Measurements from ENCODE around the gene SIAE.

Gene SIAE, protein sequence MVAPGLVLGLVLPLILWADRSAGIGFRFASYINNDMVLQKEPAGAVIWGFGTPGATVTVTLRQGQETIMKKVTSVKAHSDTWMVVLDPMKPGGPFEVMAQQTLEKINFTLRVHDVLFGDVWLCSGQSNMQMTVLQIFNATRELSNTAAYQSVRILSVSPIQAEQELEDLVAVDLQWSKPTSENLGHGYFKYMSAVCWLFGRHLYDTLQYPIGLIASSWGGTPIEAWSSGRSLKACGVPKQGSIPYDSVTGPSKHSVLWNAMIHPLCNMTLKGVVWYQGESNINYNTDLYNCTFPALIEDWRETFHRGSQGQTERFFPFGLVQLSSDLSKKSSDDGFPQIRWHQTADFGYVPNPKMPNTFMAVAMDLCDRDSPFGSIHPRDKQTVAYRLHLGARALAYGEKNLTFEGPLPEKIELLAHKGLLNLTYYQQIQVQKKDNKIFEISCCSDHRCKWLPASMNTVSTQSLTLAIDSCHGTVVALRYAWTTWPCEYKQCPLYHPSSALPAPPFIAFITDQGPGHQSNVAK

GRCh38 chr11:124673333-124674167 lies at the start of gene SIAE, which contains the start of gene SPA17:
Gene SIAE (minus strand): TSS chr11:124673739. CDS start chr11:124673708, 31 bp downstream.
Gene SPA17 (plus strand): TSS chr11:124673904. CDS start chr11:124675265, 1,361 bp downstream.
- peak; percentile 93 for DNase-seq

DNA sequence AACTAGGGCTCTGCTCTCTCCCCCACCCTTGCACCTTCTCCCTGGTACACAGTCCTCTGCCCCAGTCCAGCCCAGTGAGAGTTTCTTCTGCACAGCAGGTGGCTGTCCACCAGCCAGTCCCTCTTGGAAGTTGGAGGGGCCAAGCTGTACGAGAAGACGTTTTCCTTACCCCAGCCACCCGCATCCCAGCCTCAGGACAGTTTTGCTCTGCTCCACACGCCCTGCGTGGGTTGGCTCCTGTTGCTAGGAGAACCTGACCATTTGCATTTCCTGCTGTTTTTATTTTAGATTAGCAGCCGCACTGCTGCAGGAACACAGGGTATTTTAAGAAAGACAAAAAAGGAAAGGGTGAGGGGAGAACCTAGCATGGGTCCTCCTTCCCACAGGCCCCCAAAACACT lies 48.6 kb upstream of the SIAE start:
- no peak for DNase-seq

DNA sequence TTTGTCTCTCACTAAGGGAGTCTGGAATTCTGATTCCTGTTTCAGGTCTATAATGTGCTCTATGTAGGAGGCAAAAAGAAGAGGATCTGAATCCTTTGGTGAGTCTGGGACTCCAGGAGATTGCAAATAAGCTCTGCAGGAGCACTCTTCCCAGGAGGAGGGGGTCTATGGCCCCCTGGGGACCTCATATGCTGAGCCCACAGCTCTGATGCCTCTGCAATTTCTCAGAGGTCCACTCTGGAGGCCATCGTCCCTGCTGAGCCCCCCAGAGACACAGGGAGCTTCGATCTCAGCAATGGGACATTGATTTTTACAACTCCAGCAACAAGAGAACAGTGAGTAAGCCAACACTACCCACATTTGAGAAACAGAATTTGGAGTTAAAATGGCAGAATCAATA lies 46.0 kb upstream of the SIAE start:
- DNase-seq = no peak

DNA sequence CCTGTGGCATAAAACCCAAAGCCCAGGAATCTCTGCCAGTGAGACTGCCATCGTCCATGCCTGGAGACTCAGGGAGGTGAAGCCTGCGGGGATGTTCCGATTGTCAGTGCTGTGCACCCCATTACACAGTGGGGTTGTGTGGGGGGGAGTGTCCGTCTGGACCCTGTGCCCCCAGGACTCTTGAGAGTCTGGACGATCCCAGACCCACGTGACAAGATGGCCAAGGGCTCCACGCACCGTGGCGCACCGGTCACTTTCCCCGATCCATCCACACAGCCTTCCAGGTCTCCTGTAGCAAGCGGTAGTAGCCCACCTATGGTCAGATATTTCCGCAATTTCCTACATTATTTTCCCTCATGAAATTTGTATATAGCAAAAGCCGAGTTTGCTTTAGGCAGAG lies 45.3 kb upstream of the SIAE start:
- DNase-seq = no peak

DNA sequence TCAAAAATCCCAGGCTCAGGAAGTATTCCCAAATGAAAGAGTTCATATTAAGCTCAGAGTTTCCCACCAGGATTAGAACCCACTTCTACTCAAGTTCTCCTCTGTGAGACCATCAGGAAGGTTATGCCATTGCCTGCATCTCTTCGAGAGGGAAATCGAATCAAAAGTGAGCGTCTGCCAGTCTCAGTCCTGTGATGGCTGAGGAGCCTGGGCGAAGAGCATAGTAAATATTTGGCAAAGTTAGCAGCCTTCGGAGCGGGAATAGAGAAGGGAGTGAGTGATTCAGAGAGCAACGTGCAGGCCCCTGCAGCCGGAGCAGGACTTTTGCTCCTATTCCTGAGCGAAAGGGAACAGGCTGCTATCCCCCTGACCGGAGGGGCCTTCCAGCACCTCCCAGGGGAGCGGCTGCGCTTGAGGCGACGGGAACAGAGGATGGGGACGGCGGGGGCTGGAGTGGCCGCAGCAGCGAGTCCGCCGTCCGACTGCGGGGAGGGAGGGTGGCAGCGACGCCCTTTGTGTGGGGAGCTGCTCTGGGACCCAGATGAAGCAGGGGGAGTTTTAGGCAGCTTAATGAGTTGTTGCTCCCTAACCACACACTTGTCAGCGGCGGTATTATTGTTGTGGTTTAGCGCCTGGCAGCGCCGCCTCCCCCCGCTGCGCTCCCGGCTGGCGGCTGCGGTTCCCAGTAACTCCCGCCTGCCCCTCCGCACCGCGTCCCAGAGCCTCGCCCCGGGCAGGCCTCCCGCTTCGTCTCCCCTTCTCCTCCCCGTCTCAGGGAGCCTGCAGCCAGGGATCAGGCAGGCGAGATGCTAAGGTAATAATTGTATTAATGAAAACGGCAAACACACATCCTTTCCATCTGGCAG lies 44.5 kb upstream of the SIAE start:
- DNase-seq = peak; percentile 16

DNA sequence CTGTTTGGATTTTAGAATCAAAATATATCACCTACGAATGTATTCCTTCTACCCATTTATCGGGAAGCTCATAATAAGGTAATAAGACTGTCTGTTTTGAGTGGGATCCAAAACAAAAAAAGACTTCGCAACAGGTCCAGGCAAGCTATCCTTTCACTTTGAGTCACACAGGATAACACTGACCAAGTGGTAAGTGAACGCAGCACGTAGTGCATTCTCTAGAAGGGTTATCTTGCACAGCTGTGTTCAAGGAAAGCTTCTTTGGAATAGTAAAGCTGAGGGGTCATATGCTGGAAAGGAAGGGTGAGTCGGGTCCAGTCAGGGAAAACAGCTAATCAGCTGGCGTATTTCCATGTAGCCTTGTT lies 43.9 kb upstream of the SIAE start:
- DNase-seq = no peak

DNA sequence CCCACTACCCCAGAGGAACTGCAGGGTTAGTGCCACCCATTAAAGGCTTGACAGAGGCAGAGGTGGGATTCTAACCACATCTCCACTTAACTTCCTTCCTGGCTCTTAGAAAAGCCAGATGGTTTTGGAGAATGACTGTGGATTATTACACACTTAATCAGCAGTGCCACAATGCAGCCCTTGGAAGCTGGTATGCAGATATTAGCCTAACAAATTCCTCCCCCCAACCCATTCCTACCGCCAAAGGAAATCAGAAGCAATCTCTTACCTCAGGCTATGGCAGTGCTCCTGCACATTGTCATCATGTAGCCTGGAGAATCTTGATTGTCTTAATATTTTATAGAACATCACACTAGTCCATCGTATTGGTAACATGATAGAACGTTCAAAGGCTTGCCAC lies 43.1 kb upstream of the SIAE start:
- DNase-seq = no peak

- no peak for DNase-seq
Measured at GRCh38 chr11:124712392-124712791, 38.9 kb upstream of the SIAE start.

- DNase-seq = no peak
Measured at GRCh38 chr11:124707829-124708228, 34.3 kb upstream of the SIAE start.

DNA sequence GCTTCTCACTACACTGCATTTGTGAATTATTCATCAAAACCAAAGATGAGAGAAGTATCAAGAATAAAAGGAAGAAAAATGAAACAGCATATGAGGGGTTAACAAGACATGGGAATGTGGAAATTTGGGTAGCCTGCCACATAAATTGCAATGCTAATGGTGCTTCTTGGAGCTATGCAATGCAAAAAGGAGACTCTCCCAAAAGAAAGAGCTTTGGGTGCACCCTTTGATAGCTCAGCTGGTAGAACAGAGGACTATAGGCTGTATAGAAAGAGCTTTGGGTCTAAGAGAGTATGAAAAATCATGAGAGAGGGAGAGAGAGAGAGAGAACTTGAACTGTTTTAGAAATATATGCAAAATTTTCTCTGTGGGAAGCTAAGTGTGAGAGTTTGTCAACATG lies 26.5 kb upstream of the SIAE start:
- DNase-seq = no peak

DNA sequence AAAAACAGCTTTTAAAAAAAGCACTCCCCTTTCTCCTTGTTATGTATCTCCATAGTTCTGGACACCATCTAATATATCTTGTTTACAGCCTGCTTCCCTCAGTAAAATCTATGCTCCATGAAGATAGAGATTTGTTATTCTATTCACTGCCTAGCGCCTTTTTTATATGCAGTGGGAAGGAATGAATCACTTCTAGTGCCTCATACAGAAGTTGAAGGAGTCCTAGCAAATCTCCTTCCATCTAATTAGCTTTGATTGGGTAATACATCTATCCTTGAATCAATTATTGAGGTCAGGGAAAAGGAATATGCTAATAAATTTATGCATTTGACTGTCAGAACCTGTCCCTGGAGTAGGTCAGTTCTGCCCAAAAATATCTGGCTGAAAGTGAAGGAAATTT lies 26.0 kb upstream of the SIAE start:
- no peak for DNase-seq

- no peak for DNase-seq
Measured at GRCh38 chr11:124693142-124693541, 19.6 kb upstream of the SIAE start.

DNA sequence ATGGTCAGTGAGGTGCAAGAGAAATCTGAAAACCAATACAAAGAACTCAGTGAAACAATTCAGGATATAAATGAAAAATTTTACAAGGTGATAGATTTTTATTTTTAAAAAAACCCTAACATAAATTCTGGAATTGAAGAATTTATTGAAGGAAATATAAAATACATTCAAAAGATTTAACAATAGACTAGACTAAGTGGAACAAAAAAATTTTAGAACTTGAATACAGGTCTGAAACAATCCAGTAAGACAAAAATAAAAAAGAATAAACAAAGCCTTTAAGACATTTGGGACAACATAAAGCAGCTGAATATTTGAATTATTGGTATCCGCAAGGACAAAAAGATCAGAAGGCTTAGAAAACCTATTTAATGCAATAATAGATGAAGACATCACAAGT lies 8.9 kb upstream of the SIAE start:
- DNase-seq = no peak

GRCh38 chr11:124681421-124681820 lies 7.9 kb upstream of the SIAE start:
- no peak for DNase-seq

DNA sequence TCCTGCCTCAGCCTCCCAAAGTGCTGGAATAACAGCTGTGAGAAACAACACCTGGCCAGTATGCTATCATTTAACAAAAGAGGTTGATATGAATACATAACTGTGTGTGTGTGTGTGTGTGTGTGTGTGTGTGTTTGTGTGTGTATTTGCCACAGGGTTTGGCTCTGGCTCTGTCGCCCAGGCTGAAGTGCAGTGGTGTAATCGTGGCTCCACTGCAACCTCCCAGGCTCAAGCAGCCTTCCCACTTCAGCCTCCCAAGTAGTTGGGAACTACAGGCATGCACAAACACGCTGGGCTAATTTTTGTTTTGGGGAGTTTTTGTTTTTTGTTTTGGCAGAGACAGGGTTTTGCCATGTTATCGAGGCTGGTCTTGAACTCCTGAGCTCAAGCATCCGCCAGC lies 4.9 kb upstream of the SIAE start:
- DNase-seq = no peak

DNA sequence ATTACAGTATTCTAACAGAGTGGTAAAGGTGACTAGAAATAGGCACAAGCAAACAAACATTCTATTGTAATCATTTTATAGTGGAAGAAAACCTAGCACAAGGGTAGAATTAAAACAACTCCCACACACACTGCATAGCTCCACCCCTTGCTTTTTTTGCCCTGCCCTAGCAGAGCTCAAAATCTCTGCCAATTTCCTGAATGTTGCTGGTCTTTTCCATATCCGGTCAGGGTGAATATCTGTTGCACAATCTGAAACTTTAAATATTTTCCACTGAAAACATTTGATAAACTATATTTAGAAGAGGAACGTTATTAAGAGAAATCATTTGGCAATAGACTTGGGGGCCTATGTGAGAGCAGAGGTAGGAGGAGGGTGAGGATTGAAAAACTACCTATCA lies 2.8 kb upstream of the SIAE start:
- DNase-seq = no peak

DNA sequence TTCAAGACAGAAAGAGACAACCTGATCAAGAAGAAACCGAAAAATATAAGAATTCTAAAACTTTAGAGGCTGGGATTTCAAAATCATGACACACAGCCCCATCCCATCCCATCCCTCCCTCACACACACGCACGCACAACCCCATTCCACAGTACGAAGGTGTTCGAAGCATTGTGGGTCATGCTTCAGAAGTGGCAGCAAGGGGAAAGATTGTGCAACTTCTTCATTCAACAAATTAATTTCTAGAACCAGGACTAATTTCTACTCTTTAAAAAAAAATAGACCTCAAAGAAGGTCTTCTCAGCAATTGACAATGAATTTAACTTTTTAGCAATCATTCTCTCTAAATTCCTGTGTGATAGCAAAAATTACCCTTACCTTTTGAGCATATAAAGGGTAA lies 1.0 kb upstream of the SIAE start:
- DNase-seq = no peak

GRCh38 chr11:124674168-124674517 lies 604 bp upstream of the SIAE start:
- DNase-seq = no peak

GRCh38 chr11:124672536-124673215 lies 863 bp downstream of the SIAE start:
- no peak for DNase-seq

DNA sequence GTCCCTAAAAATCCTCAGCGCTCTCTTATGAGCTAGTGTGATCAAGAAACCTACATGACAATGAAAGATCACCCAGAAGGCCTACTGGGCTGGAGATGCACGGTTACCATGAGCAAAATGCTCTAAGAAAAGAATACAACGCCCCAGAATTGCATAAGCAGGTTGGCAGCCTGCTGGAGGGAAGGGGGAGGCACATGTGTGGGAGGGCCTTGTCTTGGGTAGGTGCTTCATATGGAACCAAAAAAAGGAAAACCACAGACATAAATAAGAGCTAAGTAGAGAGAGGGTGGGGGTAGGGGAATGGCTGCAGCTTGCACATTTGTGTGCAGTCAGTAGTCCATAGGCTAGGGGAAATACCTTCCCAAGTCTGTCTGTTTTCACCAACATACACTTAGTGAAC lies 2.8 kb downstream of the SIAE start:
- DNase-seq = peak; percentile 29

DNA sequence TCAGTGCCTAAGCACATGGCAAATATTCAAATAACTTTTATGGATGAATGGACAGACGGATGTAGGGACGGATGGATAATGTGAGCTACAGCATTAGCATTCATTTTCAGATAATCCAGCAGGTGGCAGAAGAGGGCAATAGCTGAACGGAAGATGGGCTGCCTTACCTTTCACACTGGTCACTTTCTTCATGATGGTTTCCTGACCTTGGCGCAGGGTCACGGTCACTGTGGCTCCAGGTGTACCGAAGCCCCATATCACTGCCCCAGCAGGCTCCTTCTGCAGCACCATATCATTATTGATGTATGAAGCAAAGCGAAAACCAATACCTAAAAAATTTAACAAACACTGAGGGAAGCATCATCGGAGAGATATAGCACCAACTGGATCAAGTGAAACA lies 4.3 kb downstream of the SIAE start:
- peak; percentile 28 for DNase-seq

GRCh38 chr11:124667601-124668000 lies 5.9 kb downstream of the SIAE start:
- no peak for DNase-seq

GRCh38 chr11:124663861-124664260 lies 9.7 kb downstream of the SIAE start:
- no peak for DNase-seq

All from activated CD4-positive, alpha-beta T cell treated with anti-CD3 and anti-CD28 coated beads for 48 hours (primary cell).